CD4-positive, alpha-beta T cell treated with Interleukin-17A for 1 hour (primary cell): Measurements from ENCODE around the gene CEMIP2.
"Not testable (repeated sequence)": the region's sequence is repeated elsewhere in the genome, so short reads cannot be mapped to it uniquely, and the experiment has no call there.

Source experiments
- DNase-seq: peaks from one replicate; pipeline ENCODE4 v3.0.0-alpha.2; 2020

Gene CEMIP2, protein sequence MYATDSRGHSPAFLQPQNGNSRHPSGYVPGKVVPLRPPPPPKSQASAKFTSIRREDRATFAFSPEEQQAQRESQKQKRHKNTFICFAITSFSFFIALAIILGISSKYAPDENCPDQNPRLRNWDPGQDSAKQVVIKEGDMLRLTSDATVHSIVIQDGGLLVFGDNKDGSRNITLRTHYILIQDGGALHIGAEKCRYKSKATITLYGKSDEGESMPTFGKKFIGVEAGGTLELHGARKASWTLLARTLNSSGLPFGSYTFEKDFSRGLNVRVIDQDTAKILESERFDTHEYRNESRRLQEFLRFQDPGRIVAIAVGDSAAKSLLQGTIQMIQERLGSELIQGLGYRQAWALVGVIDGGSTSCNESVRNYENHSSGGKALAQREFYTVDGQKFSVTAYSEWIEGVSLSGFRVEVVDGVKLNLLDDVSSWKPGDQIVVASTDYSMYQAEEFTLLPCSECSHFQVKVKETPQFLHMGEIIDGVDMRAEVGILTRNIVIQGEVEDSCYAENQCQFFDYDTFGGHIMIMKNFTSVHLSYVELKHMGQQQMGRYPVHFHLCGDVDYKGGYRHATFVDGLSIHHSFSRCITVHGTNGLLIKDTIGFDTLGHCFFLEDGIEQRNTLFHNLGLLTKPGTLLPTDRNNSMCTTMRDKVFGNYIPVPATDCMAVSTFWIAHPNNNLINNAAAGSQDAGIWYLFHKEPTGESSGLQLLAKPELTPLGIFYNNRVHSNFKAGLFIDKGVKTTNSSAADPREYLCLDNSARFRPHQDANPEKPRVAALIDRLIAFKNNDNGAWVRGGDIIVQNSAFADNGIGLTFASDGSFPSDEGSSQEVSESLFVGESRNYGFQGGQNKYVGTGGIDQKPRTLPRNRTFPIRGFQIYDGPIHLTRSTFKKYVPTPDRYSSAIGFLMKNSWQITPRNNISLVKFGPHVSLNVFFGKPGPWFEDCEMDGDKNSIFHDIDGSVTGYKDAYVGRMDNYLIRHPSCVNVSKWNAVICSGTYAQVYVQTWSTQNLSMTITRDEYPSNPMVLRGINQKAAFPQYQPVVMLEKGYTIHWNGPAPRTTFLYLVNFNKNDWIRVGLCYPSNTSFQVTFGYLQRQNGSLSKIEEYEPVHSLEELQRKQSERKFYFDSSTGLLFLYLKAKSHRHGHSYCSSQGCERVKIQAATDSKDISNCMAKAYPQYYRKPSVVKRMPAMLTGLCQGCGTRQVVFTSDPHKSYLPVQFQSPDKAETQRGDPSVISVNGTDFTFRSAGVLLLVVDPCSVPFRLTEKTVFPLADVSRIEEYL (N-terminal part only)

DNA sequence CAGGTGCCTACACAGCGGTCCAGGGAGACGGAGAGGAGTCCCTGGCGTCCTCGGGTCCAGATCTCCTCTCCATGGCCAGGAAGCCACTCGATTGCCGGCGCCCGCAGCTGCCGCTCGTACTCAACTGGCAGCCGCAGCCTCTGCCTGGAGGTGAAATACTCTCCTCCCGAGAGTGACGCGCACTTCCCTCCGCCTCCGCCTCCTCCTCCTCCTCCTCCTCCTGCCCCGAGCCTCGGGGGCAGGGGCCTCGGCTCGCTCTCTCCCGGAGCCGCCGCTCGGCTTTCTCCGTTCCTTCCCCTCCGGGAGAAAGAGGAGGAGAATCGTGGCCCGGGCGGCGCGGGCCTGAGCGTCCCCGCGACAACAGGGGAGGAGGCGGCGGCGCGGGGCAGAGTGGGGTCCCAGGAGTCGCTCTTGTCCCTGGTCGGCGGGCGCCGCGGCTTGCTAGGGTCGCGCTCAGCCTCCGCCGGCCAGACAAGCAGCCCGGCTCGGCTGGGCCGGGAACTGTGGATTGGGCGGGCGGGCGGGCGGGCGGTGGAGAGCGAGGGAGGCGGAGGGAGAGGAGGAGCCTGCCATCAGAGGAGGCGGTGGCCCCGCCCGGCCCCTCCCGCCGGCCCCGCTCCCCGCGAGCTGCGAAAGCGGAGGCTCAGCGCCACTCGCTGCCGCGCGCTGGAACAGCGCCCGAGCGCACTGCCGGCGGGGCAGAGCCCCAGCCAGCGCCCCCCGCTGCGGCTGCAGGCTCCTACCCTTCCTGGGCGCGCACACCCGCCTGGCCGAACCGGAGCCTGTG is at the start of gene CEMIP2:
Gene CEMIP2 (minus strand): TSS at position 126 of the 787 bp plus-strand sequence. CDS start 18,140 bp downstream, outside the sequence.
- peak; percentile 90 for DNase-seq

DNA sequence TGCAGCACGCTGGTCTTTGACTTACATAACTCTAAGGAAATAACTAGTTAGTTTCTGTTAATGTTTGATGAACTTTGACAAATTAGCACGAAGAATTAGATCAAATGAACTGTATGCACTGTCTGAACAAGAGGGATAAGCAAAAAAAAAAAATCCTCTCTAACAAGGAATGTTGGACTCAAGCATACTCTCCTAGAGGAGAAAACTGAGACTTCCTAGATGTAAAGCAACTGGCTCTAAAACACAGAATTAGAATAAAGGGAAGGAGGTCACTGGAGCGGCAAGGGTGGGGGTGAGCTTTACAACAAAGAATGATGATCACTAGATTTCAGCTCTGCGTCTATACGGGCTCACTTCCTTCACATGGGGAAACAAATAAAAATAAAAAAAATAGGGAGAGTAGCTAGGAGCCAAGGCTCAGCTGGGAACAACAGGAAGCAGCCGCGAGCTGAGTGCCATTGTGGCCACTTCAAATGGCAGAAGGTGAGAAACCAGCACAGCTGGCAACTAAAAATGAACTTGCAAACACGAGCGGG is 48.7 kb upstream of the CEMIP2 start:
- no peak for DNase-seq

DNA sequence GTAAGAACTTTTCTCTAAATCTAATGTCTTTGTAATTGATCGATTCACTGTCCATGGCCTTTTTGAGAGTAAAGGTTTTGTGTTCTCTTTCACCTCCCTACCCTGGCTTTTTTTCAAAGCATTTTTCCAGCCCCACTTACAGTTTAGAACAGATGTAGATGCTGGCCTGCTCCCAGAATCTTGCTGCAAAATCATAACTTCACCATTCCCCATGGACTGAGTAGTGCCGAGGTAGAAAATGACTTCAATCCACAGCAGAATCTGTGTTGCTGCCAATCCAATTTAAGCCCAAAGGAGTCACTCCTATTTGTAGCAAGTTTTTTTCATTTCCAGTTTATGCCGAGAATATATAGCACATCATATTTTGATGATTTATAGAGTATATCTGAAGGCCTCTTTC is 46.5 kb upstream of the CEMIP2 start:
- no peak for DNase-seq

DNA sequence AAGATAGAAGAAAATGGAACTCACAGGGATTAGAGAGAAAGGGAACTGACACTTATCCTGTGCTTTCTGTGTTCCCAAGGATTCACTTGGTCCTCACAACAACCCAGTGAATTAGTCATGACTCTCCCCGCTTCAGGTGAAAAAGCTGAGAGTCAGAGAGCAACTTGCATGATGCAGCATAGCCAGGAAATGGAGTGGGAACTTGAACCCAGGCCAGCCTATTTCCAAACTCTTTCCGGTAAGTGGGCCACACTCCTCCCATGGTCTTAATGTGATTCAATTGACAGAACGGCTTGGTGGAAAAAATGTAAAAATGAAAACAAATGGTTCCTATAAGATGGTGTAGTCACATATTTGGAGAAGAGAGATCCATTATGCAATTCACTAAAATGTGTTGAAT is 45.9 kb upstream of the CEMIP2 start:
- no peak for DNase-seq

DNA sequence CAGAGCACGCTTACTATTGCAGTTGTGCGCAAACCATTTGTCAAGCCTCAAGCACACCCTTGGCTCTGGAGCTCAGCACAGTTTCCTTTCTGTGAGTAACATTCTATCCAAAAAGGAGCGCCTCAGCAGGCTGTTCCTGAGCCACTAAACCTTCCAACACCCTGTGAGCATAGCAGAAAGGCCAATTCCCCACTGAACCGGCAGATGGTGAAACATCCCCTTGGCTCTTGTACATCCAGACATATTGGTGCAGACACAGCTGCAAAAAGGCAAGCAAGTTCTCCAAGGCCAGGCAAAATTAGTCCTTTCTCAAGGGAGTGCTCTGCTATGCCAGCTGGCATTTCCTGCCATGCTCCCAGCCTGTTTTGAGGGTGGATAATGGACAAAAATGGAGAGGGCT is 44.1 kb upstream of the CEMIP2 start:
- DNase-seq, result no peak

DNA sequence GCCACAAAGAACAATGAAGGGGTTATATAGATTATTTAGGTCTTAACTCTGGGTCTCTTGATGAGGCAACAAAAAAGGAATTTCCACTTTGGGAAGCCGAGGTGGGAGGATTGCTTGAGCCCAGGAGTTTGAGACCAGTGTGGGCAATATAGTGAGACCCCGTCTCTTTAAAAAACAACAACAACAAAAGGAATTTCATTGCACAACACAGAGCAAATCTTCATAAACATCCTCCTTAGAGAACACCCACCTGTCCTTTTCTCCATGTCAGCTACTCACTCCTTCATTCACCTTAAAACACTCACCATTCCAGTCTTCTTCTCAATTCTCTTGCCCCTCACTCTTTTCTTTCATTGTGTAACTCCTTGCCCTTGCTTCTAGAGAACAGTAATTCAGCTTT is 39.8 kb upstream of the CEMIP2 start:
- DNase-seq, result no peak

DNA sequence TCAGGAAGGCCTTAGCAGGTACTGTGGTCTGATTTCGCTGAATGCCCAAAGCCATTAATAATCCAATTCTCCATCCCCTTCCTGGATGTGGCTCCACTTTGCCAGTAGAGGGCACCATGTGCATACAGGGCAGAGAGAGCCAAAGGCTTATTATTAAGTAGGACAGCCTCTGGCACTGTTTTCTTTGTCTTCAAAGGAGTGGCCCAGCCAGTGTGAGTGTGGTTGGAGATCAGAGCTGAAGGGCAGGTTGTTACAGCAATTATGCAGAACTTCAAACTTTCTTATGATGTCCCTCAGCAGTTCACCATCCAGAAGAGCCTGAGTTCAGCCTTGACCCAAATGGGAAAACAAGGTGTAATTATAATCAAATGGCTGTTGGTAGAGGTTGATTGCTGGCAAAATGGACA is 38.6 kb upstream of the CEMIP2 start:
- DNase-seq, result peak; percentile 79

DNA sequence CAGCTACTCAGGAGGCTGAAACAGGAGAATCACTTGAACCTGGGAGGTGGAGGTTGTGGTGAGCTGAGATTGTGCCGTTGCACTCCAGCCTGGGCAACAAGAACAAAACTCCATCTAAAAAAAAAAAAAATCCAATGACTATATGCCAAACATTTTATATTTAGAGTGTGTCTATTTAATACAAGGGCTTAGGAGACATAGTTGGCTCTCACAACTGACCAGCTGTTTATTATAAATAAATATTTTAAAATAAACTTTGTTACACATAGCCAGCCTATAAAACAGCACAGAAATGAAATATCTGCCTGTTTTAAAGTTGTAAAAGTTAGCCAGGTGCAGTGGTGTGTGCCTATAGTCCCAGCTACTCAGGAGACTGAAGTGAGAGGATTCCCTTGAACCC is 36.8 kb upstream of the CEMIP2 start:
- not testable (repeated sequence) for DNase-seq

DNA sequence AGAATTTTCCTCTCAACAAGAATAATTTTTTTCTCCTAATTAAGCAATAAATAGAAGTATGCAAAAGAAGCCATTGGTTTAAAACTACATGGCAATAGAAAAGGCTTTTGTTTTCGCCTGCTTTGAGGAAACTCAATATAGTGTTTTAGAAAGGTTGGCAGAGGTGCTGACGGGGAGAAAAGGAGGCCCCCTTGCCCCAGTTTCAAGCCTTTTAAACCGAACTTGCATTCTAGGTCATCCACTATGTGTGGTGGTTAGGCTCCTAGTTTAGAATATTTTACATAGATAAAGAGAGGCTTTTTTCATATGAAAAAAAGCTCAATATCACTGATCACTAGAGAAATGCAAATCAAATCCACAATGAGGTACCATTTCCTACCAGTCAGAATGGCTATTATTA is 33.5 kb upstream of the CEMIP2 start:
- no peak for DNase-seq

DNA sequence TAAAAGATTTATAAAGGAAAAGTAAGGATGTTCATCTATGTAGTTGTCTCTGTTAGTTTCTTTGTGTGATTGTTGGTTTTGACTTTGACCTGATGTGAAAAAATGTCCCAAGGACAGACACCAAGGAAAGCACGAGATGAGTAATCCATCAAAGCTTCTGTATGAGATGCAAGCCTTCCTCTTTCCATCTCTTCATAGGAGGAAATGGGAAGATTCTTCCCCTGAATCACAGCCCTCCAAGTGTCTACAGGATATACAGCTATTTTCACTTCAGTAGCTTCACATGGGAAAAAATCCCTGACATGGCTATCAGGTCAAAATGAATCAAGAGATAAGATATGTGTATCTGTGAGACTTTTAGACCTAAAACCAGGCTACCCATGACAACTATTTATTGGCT is 29.0 kb upstream of the CEMIP2 start:
- DNase-seq, result no peak

DNA sequence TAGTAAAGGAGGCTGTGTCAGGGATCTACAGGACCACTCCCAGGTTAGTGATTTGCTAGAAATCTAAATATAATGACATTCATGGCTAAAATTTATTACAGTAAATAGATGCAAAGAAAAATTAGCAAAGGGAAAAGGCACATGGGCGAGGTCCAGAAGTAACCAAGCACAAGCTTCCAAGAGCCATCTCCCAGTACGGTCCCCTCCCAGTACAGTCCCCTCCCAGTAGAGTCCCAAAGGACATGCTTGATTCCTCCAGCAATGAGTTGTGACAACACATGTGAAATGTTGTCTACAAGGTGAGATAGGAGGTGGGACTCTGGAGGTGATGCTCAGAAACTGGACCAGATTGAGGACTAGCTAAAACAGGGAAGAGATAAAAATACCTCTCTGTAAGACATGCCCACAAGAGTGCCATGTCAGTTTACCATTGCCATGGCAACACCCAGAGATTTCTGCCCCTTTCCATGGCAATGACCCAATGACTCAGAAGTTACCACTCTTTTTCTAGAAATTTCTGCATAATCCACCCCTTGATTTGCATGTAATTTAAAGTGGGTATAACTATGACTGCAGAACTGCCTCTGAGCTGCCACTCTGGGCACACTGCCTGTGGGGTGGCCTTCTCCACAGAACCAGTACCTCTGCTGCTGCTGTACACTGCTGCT is 27.9 kb upstream of the CEMIP2 start:
- peak; percentile 55 for DNase-seq

DNA sequence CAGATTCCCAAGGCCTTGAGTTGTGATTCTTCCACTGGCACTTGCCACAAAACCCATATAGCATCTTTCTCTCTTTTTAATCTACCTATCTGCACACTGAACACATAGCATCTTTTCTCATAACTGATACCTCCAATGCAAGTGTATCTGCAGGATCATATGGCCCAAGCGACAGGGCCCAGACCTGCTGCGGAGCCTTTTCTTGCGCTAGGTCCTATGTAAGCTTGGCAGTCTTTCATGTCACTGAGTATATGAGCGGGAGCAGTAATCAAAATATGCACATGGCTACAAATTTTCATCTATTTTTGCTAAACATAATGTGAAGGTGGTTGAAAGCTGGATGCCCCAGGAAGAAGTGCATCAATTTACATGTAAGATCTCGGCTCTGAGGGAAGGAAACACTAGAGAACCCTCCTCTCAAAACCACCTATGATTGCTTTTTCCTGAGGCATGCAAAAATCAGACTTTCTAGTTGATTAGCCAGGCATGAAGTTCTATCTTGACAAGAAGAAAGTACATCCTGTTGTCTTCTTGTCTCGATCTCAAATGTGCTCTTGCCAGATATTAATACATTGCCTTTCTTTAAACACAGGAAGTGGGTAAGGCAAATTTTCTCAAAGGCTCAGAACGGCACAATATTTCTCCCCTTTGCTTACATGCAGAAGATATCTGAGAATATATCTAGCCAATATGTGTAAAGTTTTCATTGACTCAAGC is 26.9 kb upstream of the CEMIP2 start:
- DNase-seq, result peak; percentile 74

DNA sequence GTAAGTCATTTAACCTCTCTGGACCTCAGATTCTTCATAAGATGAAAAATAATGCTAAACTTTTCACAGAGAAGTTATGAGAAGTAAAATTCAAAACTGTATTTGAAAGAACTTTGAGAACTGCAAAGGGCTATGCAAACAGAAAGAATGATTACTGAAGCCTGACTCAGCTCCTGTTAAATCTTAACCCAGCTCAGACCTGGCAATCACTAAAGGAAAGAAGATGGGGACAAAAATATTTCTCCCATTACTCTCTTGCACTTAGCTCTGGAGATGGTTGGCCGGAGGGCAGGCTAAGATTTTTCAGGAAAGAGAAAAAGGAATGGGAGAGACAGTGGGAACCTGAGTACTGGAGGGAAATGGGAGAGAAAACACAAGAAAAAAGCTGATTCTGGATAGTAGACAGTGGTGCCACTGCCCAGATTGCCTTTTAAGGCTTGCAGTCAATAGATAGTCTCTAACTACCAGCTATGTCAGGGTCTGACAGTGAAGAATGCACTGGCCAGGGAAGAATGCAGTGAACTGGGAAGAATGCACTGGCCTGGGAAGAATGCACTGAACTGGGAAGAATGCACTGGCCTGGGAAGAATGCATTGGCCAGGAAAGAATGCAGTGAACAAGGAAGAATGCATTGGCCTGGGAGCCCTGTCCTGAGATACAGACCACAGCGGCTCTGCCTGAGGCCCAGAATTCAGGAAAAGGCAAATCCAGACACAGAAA is 25.2 kb upstream of the CEMIP2 start:
- DNase-seq, result no peak

DNA sequence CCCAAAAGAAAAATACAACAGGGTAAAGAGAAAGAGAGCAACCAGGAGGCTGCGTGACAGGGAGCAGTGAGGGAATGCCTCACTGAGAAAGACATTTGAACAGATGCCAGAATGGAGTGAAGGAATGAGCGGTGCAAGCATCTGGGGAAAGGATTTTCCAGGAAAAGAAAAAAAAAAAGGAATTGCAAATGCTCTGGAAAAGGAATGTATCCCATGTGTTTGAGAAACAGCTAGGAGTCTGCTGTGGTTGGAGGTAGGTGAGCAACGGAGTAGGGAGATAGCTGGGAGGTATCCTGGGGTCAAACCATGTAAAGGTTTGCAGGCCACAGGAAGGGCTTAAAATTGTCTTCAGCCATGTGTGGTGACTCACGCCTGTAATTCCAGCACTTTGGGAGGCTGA is 23.6 kb upstream of the CEMIP2 start:
- no peak for DNase-seq

DNA sequence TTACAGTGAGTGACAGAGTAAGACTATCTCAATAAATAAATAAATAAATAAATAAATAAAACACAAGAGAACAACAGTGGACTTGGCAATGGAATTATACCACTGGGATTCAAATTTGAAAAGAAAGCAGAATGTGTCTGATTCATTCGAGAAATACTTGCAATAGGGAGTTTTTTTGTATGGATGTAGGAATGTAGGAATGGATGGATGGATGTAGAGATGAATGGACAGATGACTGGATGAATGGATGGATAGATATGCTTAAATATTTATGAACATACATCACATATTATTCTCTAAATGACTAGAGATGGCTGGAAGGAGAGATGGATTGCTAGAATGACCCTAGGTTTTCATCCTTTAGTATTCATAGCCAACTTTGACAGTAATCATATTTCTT is 22.0 kb upstream of the CEMIP2 start:
- no peak for DNase-seq

DNA sequence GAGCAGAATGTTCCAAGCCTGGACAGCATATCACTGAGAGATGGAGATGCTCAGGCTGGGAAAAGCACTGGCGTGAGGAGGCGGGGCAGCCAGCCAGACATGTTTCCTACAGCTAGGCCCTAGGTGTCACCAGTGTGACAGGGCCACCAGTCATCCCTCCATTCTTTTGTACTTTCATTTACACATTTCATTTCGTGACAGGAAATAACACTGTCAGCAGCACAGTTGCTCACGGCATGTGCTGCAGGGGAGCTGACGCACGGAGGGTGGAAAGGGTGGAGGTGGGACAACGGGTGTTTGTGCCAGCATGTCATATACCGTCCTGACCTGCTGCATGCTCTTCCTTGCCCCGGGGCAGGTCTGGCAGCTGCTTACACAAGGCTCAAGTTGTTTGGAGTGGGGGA is 14.8 kb upstream of the CEMIP2 start:
- peak; percentile 89 for DNase-seq

DNA sequence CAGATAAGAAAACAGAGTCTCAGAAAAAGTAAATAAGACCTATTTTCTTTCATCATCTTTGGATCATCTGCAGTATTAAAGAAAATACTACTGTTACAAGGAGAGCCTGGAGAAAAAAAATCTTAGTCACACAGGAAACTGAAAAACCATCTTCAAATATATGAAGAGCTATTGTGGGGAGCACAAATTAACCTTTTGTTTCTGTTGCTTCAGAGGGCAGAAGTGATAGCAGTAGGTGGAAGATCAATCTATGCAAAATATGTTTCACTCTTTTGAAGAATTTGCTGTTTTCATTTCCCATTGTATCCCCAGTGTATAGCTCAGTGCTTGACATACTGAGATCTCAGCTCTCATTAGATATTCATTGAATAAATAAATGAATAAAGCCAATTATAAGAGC is 13.1 kb upstream of the CEMIP2 start:
- peak; percentile 41 for DNase-seq

DNA sequence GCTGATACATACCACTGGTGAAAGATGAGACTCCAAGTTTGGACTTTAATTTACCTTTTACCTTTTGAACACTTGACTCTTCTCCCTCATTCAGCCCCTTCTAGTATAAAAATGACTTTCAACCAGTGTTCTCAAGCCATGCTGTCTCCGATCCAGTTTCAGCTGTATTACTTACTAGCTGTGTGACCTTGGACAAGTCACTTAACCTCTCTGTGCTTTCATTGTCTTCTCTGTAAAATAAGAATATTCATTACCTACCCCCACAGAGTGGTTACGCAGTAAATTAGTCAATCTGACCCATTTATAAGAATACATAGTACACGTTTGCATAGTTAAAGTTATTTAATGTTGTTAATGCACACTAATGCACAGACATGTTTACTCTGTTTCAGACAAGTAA is 12.6 kb upstream of the CEMIP2 start:
- DNase-seq, result no peak

DNA sequence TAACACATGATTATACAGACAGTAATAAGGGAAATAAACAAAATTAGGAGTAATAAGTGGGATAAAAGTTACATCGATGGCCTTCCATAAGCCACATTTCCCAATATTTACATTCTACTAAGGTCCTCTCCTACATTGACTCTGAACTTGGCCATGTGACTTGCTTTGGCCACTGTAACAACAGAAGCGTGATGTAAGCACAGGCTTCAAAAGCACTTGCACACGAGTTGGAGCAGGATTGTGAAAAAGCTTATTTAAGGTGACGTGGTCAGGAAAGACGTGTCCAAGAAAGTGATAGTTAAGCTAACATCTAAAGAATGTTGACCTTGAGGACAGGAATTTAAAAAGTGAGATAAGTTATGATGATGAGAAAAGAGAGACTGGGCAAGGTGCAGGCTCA is 9.8 kb upstream of the CEMIP2 start:
- no peak for DNase-seq

DNA sequence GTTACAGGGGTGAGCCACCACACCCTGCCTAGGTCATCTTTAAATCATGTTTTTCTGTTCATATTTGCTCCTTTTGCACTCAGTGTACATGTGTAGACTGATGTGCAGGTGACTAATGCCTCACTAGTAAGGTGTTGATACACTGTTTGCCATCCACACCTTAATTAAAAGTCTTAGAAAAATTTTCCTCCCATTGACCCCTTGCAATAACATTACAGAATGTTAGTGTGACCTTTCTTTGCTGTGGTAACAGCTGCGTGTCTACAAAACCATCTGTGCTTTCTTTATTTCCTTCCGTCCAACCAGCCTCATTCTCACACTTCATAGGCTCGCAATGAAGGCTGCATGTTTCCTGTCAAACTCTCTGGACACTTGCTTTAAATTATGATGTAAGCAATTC is 6.6 kb upstream of the CEMIP2 start:
- DNase-seq, result no peak
